ENCODE measurements around the gene ZNF746.

ZNF746 gene

DNA sequence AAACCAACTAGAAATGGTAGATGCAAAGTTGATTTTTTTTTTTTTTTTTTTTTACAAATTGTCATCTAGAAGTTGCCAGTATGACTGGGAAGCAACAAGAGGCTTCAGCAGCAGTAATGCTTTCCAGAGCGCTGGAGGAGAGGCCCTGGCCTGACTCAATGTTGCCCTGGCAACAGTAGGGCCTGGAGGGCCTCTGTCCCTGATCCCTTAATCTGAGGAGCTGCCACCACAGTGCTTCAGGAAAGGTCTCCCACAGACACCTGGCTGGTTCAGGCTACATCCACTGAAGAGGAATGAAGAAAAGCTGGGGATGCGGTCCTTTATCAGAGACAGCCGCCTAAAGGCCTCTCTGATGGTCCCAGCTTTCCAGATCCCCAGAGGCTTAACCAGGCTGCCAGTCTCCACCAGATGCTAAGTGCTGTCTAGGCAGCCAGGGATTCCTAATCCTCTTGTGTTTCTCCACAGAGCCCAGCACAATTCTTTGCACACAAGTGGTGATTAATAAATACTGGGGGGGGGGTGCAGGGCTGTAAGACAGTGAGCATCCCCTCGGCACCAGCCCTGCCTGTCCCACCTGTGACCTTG is 70.4 kb downstream of the ZNF746 start:
- ChIA-PET POLR2A (no interaction called here), CTCF (interaction anchor here (0.5 to 0.6 kb wide), 2 partner anchors 69 to 1812 kb away, joined by 3 to 5 read pairs; no protein-coding TSS in a partner anchor)
- no peaks in the 10 kb centered on the region for H3K4me1 ChIP-seq (ENCODE audit: control insufficient read depth, insufficient read depth, low read length)
- TF ChIP-seq ZNF776 (tag by site-specific recombination; IDR thresholded peaks at IDR 0.05; ENCODE audit: borderline replicate concordance) = no peak
- peak; percentile 64; the same call in 1 of the 2 replicates for TF ChIP-seq ZBTB48 (tag by site-specific recombination; IDR thresholded peaks at IDR 0.05)
- 0 out of 2 replicates have a peak, but pooled peaks have one; percentile 31 for TF ChIP-seq SCRT2 (tag by site-specific recombination; IDR thresholded peaks at IDR 0.05)
- TF ChIP-seq, protein P1, sequence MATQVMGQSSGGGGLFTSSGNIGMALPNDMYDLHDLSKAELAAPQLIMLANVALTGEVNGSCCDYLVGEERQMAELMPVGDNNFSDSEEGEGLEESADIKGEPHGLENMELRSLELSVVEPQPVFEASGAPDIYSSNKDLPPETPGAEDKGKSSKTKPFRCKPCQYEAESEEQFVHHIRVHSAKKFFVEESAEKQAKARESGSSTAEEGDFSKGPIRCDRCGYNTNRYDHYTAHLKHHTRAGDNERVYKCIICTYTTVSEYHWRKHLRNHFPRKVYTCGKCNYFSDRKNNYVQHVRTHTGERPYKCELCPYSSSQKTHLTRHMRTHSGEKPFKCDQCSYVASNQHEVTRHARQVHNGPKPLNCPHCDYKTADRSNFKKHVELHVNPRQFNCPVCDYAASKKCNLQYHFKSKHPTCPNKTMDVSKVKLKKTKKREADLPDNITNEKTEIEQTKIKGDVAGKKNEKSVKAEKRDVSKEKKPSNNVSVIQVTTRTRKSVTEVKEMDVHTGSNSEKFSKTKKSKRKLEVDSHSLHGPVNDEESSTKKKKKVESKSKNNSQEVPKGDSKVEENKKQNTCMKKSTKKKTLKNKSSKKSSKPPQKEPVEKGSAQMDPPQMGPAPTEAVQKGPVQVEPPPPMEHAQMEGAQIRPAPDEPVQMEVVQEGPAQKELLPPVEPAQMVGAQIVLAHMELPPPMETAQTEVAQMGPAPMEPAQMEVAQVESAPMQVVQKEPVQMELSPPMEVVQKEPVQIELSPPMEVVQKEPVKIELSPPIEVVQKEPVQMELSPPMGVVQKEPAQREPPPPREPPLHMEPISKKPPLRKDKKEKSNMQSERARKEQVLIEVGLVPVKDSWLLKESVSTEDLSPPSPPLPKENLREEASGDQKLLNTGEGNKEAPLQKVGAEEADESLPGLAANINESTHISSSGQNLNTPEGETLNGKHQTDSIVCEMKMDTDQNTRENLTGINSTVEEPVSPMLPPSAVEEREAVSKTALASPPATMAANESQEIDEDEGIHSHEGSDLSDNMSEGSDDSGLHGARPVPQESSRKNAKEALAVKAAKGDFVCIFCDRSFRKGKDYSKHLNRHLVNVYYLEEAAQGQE (tag by site-specific recombination; IDR thresholded peaks at IDR 0.05) = 0 out of 2 replicates have a peak, but pooled peaks have one; percentile 5
- no peak overlapping the region for H3K4me3 ChIP-seq (ENCODE audit: low read depth, low read length)
- H3K27ac ChIP-seq (ENCODE audit: extremely low read depth, low read depth, low read length) = no peak overlapping the region
- H3K36me3 ChIP-seq (ENCODE audit: control insufficient read depth in 2 of 2, insufficient read depth in 1 of 2, low read length in 2 of 2) = peaks cover 0 to 19% of the 10 kb centered on the region in 2 experiments; a peak in 1 of 3 replicates
- no peaks in the 10 kb centered on the region for H3K9me3 ChIP-seq (ENCODE audit: control insufficient read depth, insufficient read depth, low read depth, low read length)

DNA sequence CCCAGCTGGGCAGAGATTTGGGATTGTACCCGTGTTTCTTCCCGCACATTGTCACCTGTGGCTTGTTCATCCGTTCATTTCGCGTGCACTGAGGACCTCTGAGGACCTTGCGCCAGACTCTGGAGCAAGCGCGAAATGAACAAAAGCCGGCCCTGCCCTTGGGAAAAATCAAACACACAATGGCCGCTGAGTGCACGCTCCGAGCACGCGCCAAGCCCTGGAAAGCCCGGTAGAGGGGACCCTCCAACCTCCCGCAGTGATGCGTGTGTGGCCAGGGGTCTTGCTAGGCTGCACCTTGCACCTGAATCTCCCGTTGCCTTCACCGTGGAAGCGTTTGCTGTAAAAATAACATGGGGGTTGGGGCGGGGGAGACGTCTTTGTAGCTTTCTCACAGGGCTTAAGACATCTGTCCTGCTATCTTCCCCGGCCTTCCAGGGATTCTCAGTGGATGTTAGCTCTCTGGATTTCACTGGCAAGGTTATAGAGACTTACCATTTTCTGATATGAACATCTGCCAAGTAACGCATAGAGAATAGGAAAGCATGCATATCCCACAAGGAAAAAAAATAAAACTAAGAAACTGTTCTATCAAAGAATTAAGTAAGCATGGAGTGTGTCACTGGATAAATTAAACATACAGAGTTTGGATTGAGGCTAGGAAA is 74.0 kb downstream of the ZNF746 start:
- Histone ChIP-seq H3K36me3 (ENCODE audit: control insufficient read depth in 2 of 2, insufficient read depth in 1 of 2, low read length in 2 of 2) (no peaks in the 10 kb centered on the region), H3K27ac (ENCODE audit: extremely low read depth, low read depth, low read length) (no peak overlapping the region), H3K4me3 (ENCODE audit: low read depth, low read length) (no peak overlapping the region), H3K4me1 (ENCODE audit: control insufficient read depth, insufficient read depth, low read length) (no peaks in the 10 kb centered on the region), H3K9me3 (ENCODE audit: control insufficient read depth, insufficient read depth, low read depth, low read length) (no peaks in the 10 kb centered on the region)
- ChIA-PET CTCF (interaction anchor here (0.5 to 1.5 kb wide), 7 partner anchors 17 to 360 kb away, joined by 3 to 9 read pairs (median 4); no protein-coding TSS in a partner anchor), POLR2A (no interaction called here)
- TF ChIP-seq ZNF658 (tag by site-specific recombination; IDR thresholded peaks at IDR 0.05) (no peak), ZNF133 (tag by site-specific recombination; IDR thresholded peaks at IDR 0.05) (no peak), ZBTB1 (tag by site-specific recombination; IDR thresholded peaks at IDR 0.05) (no peak), ZSCAN30 (tag by site-specific recombination; IDR thresholded peaks at IDR 0.05) (no peak), ZNF514 (tag by site-specific recombination; IDR thresholded peaks at IDR 0.05) (no peak), ZNF785 (tag by site-specific recombination; IDR thresholded peaks at IDR 0.05) (no peak), ZFP37 (tag by site-specific recombination; IDR thresholded peaks at IDR 0.05) (no peak), ZNF747 (tag by site-specific recombination; IDR thresholded peaks at IDR 0.05) (no peak), ZFP41 (tag by site-specific recombination; IDR thresholded peaks at IDR 0.05; ENCODE audit: borderline replicate concordance) (no peak), ZBTB48 (tag by site-specific recombination; IDR thresholded peaks at IDR 0.05) (no peak), ZNF473 (tag by site-specific recombination; IDR thresholded peaks at IDR 0.05) (no peak), ZNF621 (tag by site-specific recombination; IDR thresholded peaks at IDR 0.05) (no peak)
- TF ChIP-seq, protein P2, sequence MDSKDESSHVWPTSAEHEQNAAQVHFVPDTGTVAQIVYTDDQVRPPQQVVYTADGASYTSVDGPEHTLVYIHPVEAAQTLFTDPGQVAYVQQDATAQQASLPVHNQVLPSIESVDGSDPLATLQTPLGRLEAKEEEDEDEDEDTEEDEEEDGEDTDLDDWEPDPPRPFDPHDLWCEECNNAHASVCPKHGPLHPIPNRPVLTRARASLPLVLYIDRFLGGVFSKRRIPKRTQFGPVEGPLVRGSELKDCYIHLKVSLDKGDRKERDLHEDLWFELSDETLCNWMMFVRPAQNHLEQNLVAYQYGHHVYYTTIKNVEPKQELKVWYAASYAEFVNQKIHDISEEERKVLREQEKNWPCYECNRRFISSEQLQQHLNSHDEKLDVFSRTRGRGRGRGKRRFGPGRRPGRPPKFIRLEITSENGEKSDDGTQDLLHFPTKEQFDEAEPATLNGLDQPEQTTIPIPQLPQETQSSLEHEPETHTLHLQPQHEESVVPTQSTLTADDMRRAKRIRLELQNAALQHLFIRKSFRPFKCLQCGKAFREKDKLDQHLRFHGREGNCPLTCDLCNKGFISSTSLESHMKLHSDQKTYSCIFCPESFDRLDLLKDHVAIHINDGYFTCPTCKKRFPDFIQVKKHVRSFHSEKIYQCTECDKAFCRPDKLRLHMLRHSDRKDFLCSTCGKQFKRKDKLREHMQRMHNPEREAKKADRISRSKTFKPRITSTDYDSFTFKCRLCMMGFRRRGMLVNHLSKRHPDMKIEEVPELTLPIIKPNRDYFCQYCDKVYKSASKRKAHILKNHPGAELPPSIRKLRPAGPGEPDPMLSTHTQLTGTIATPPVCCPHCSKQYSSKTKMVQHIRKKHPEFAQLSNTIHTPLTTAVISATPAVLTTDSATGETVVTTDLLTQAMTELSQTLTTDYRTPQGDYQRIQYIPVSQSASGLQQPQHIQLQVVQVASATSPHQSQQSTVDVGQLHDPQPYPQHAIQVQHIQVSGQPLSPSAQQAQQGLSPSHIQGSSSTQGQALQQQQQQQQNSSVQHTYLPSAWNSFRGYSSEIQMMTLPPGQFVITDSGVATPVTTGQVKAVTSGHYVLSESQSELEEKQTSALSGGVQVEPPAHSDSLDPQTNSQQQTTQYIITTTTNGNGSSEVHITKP (tag by site-specific recombination; IDR thresholded peaks at IDR 0.05) = no peak
- TF ChIP-seq, protein P3, sequence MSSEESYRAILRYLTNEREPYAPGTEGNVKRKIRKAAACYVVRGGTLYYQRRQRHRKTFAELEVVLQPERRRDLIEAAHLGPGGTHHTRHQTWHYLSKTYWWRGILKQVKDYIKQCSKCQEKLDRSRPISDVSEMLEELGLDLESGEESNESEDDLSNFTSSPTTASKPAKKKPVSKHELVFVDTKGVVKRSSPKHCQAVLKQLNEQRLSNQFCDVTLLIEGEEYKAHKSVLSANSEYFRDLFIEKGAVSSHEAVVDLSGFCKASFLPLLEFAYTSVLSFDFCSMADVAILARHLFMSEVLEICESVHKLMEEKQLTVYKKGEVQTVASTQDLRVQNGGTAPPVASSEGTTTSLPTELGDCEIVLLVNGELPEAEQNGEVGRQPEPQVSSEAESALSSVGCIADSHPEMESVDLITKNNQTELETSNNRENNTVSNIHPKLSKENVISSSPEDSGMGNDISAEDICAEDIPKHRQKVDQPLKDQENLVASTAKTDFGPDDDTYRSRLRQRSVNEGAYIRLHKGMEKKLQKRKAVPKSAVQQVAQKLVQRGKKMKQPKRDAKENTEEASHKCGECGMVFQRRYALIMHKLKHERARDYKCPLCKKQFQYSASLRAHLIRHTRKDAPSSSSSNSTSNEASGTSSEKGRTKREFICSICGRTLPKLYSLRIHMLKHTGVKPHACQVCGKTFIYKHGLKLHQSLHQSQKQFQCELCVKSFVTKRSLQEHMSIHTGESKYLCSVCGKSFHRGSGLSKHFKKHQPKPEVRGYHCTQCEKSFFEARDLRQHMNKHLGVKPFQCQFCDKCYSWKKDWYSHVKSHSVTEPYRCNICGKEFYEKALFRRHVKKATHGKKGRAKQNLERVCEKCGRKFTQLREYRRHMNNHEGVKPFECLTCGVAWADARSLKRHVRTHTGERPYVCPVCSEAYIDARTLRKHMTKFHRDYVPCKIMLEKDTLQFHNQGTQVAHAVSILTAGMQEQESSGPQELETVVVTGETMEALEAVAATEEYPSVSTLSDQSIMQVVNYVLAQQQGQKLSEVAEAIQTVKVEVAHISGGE (tag by site-specific recombination; conservative IDR thresholded peaks at IDR 0.05; ENCODE audit: low read depth) = no peak
- TF ChIP-seq, protein P4, sequence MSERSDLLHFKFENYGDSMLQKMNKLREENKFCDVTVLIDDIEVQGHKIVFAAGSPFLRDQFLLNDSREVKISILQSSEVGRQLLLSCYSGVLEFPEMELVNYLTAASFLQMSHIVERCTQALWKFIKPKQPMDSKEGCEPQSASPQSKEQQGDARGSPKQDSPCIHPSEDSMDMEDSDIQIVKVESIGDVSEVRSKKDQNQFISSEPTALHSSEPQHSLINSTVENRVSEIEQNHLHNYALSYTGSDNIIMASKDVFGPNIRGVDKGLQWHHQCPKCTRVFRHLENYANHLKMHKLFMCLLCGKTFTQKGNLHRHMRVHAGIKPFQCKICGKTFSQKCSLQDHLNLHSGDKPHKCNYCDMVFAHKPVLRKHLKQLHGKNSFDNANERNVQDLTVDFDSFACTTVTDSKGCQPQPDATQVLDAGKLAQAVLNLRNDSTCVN (tag by site-specific recombination; optimal IDR thresholded peaks at IDR 0.05) = no peak
- TF ChIP-seq, protein P5, sequence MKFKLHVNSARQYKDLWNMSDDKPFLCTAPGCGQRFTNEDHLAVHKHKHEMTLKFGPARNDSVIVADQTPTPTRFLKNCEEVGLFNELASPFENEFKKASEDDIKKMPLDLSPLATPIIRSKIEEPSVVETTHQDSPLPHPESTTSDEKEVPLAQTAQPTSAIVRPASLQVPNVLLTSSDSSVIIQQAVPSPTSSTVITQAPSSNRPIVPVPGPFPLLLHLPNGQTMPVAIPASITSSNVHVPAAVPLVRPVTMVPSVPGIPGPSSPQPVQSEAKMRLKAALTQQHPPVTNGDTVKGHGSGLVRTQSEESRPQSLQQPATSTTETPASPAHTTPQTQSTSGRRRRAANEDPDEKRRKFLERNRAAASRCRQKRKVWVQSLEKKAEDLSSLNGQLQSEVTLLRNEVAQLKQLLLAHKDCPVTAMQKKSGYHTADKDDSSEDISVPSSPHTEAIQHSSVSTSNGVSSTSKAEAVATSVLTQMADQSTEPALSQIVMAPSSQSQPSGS (tag by site-specific recombination; IDR thresholded peaks at IDR 0.05; ENCODE audit: low read depth) = no peak
